Inflammatory macrophage (primary cell): ENCODE results near the gene TRPV2.

Experiments
- DNase-seq, 2 donors: peaks; one replicate each; pipeline ENCODE4 v3.0.0-alpha.2; 2020 to 2022

The TRPV2 gene

GRCh38 chr17:16477255-16477654, 61.9 kb downstream of the TRPV2 start:
- DNase-seq = no peak

GRCh38 chr17:16477666-16478065, 62.3 kb downstream of the TRPV2 start:
- DNase-seq = no peak

- no peak for DNase-seq
Measured at GRCh38 chr17:16478649-16479048, 63.3 kb downstream of the TRPV2 start.

- DNase-seq = no peak
Measured at GRCh38 chr17:16479264-16479663, 63.9 kb downstream of the TRPV2 start.

- no peak for DNase-seq
Measured at GRCh38 chr17:16480995-16481394, 65.6 kb downstream of the TRPV2 start.

GRCh38 chr17:16482253-16482652, 66.9 kb downstream of the TRPV2 start:
- no peak for DNase-seq

- DNase-seq = no peak
Measured at GRCh38 chr17:16483021-16483645, 67.8 kb downstream of the TRPV2 start.

GRCh38 chr17:16484445-16485175, 69.2 kb downstream of the TRPV2 start:
- DNase-seq = no peak
